Sigmoid colon (tissue), 7 donors: ENCODE data around the gene DPP6. TPM values are rescaled to one million over a fixed set of nuclear protein-coding genes. Genes with fewer than 3 reads are reported as not detected.

Experiments used
- DNase-seq: peaks from one replicate; pipeline ENCODE4 v3.0.0-alpha.2; 2019
- H3K27ac ChIP-seq, 4 donors: fragments of 200-600 bp; sonication (generic); one replicate each; pipeline ENCODE4 v1.5.1; 2016 to 2019; ENCODE audit warnings: mild to moderate bottlenecking in 1 of 4
- H3K27me3 ChIP-seq, 3 donors: fragments of 200-600 bp; sonication (generic); one replicate each; pipeline ENCODE4 v1.5.1; 2019; ENCODE audit warnings: mild to moderate bottlenecking in 1 of 3
- H3K36me3 ChIP-seq, 4 donors: fragments of 200-600 bp; sonication (generic); one replicate each; pipeline ENCODE4 v1.5.1; 2016 to 2019
- H3K4me1 ChIP-seq, 4 donors: fragments of 200-600 bp; sonication (generic); one replicate each; pipeline ENCODE4 v1.5.1; 2017 to 2019
- H3K4me3 ChIP-seq, 4 donors: fragments of 200-600 bp; sonication (generic); one replicate each; pipeline ENCODE4 v1.5.1; 2017 to 2019; ENCODE audit warnings: mild to moderate bottlenecking in 2 of 4, moderate library complexity in 1 of 4
- H3K9me3 ChIP-seq, 4 donors: fragments of 200-600 bp in 3 of 4; sonication (generic) in 3 of 4; one replicate each; pipeline versions ENCODE4 v1.5.1 to v1.6.1; 2013 to 2019
- CTCF ChIP-seq, 4 experiments: fragments of 450-650 bp in 3 of 4; fragments of 200-600 bp in 1 of 4; IDR thresholded peaks; one replicate each; pipeline ENCODE4 v1.5.1; 2016 to 2019; ENCODE audit warnings: antibody characterized with exemption in 4 of 4, mild to moderate bottlenecking in 3 of 4, moderate library complexity in 2 of 4
- EP300 ChIP-seq, 4 donors: sonication (generic); formaldehyde crosslinking; IDR thresholded peaks; one replicate each; pipeline ENCODE4 v1.6.1; 2017; ENCODE audit warnings: antibody characterized with exemption in 4 of 4
- POLR2A ChIP-seq, 2 donors: fragments of 450-650 bp; IDR thresholded peaks; one replicate each; pipeline ENCODE4 v1.6.1; 2016; ENCODE audit warnings: antibody characterized with exemption in 2 of 2, mild to moderate bottlenecking in 2 of 2, moderate library complexity in 2 of 2
- POLR2AphosphoS5 ChIP-seq, 4 donors: sonication (generic); formaldehyde crosslinking; IDR thresholded peaks; one replicate each; pipeline ENCODE4 v1.6.1; 2017; ENCODE audit warnings: antibody characterized with exemption in 4 of 4
- WGBS, 2 donors: extraction: QIAGEN DNeasy Blood & Tissue Kit; methylation state at CpG; one replicate each; pipeline ENCODE4 v1.1.7; 2013; 5-methylcytosine and 5-hydroxymethylcytosine counted together
- intact Hi-C: fragments of 100-400 bp; cut with DNase I; formaldehyde crosslinking; loops from one replicate; pipeline ENCODE4 v1.15.1; 2023
- polyA plus RNA-seq, 3 donors: library from polyadenylated mRNA; stranded (reverse); fragments of 200-250 nt; gene quantifications; one replicate each; pipeline ENCODE4 v1.2.3, GENCODE V29; 2013
- total RNA-seq, 4 donors: library from RNA; depleted of rRNA; stranded (reverse); fragments of >200 nt; gene quantifications; one replicate each; pipeline ENCODE4 v1.1.0, GENCODE V29; 2016
- donor health status: healthy with polysubstance abuse.
- donor health status: Bipolar disorder and iron deficiency.
- donor health status: healthy.

DPP6 gene
- total and polyA plus RNA-seq, 7 donors, result 1.2 to 53.2 (median 41.0) TPM; not detected in 1

DNA sequence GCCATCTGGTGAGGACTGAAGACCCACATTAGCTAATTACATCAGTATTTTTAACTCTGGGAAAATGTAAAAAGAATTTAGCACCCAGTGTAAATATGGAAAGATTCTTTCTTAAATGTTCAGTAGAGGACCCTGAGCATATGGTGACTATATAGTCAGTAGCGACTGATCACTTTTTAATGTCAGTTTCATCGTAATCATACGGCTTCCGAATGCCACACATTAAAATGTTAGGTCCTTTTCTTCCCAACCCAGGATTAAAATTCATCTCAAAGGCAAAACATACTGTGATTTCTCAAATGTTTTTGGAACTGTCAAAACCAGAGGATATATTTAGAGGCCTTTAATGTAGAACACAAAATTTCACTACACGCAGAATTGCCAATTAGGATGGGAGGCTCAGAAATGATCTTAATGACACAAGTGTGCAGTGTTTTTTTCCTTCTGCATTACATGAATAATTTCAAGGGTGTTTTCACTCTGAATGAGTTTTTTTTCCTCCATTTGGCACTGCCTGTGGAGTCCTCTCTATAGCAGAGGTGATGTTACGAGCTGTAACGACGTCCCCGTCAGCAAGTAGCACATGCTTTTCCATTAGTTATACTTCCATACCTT, 568.0 kb downstream of the DPP6 start:
- Histone ChIP-seq H3K36me3 (no peaks in the 10 kb centered on the region), H3K4me1 (no peaks in the 10 kb centered on the region), H3K27me3 (no peaks in the 10 kb centered on the region), H3K27ac (no peak overlapping the region), H3K4me3 (no peak overlapping the region), H3K9me3 (no peaks in the 10 kb centered on the region)
- WGBS, 2 donors, result 92 to 96% methylated on average over 9 of the region's 9 CpGs
- DNase-seq, result no peak
- no peak for TF ChIP-seq CTCF (IDR thresholded peaks at IDR 0.05)
- TF ChIP-seq POLR2A (IDR thresholded peaks at IDR 0.05), result no peak
- TF ChIP-seq EP300 (IDR thresholded peaks at IDR 0.05), result no peak
- no peak for TF ChIP-seq POLR2AphosphoS5 (IDR thresholded peaks at IDR 0.05)
- intact Hi-C loops, result no loop called here

GRCh38 chr7:154623399-154623798, 571.2 kb downstream of the DPP6 start:
- Histone ChIP-seq H3K4me1 (no peaks in the 10 kb centered on the region), H3K27me3 (no peaks in the 10 kb centered on the region), H3K4me3 (no peak overlapping the region), H3K36me3 (no peaks in the 10 kb centered on the region), H3K9me3 (no peaks in the 10 kb centered on the region), H3K27ac (no peak overlapping the region)
- TF ChIP-seq CTCF (IDR thresholded peaks at IDR 0.05) (no peak), POLR2AphosphoS5 (IDR thresholded peaks at IDR 0.05) (no peak), POLR2A (IDR thresholded peaks at IDR 0.05) (no peak), EP300 (IDR thresholded peaks at IDR 0.05) (no peak)
- no peak for DNase-seq
- intact Hi-C loops, result no loop called here
- 88 to 93% methylated on average over 22 of the region's 22 CpGs for WGBS, 2 donors

- H3K9me3 ChIP-seq, result no peaks in the 10 kb centered on the region
- no peak for DNase-seq
- no peak overlapping the region for H3K27ac ChIP-seq
- H3K27me3 ChIP-seq, result no peaks in the 10 kb centered on the region
- no peak for TF ChIP-seq CTCF (IDR thresholded peaks at IDR 0.05)
- TF ChIP-seq POLR2AphosphoS5 (IDR thresholded peaks at IDR 0.05), result no peak
- TF ChIP-seq POLR2A (IDR thresholded peaks at IDR 0.05), result no peak
- TF ChIP-seq EP300 (IDR thresholded peaks at IDR 0.05), result no peak
- no peak overlapping the region for H3K4me3 ChIP-seq
- H3K4me1 ChIP-seq, result no peaks in the 10 kb centered on the region
- 76 to 89% methylated on average over 5 of the region's 5 CpGs for WGBS, 2 donors
- H3K36me3 ChIP-seq, result no peaks in the 10 kb centered on the region
- intact Hi-C loops, result no loop called here
Observed at GRCh38 chr7:154627646-154628290, 575.6 kb downstream of the DPP6 start.

DNA sequence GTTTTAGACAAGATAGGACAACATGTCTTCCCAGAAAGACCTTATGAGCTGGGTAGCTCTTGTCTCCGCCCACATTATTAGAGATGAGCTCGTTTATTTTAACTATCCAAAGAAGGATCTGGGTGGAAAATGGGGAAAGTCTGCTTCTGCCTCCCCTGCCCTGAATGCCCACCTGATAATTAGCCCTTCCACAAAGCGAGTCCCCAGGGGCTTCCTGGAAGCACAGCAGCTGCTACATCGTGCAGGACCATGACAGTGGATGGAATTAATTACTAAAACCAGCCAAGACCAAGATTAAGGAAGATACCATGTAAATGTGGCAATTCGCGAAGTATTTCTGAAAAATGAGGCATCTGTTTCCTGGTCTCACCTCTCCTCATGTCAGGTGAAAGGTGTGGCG, 576.4 kb downstream of the DPP6 start:
- no peaks in the 10 kb centered on the region for H3K4me1 ChIP-seq
- H3K4me3 ChIP-seq, result no peak overlapping the region
- WGBS, 2 donors, result 59 to 80% methylated on average over 7 of the region's 7 CpGs
- no peaks in the 10 kb centered on the region for H3K9me3 ChIP-seq
- no peaks in the 10 kb centered on the region for H3K36me3 ChIP-seq
- TF ChIP-seq POLR2A (IDR thresholded peaks at IDR 0.05), result no peak
- no peak for TF ChIP-seq CTCF (IDR thresholded peaks at IDR 0.05)
- TF ChIP-seq EP300 (IDR thresholded peaks at IDR 0.05), result no peak
- TF ChIP-seq POLR2AphosphoS5 (IDR thresholded peaks at IDR 0.05), result no peak
- intact Hi-C loops, result no loop called here
- DNase-seq, result no peak
- no peak overlapping the region for H3K27ac ChIP-seq
- H3K27me3 ChIP-seq, result no peaks in the 10 kb centered on the region
